ENCODE measurements around the gene METTL21A. TPM values are rescaled to one million over a fixed set of nuclear protein-coding genes. Genes with fewer than 3 reads are reported as not detected.

The METTL21A gene
- total RNA-seq, 2 donors from 2014 or later: 10.4 to 12.4 TPM

DNA sequence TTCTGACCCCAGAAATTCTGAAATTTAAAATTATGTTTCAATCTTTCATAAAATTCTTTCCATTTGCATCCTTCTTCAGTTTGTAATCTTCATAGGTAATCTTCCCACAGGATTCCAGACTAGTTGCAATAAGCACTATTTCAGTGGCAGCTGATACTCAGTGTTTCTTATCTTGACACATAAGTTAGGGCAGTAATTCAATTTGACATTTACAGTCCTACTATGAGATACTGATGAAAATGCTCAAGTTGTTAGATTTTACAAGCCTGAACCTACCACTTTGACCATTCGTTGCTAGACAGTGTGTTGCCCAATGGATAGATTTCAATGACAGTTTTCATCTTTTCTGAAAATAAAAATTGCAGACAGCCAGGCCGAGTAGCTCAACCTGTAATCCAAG, 10.4 kb downstream of the METTL21A start:
- no peaks in the 10 kb centered on the region for H3K27me3 Mint-ChIP-seq (ENCODE audit: low read depth)
- H3K27ac Mint-ChIP-seq: no peak overlapping the region
- DNase-seq (no peak), ATAC-seq (replicated peaks in 1 of 2) (no peak)
- peaks cover 7 to 20% of the 10 kb centered on the region in 2 donors for H3K36me3 Mint-ChIP-seq (ENCODE audit: insufficient read depth in 2 of 2)
- H3K9me3 Mint-ChIP-seq: no peaks in the 10 kb centered on the region
- H3K4me3 Mint-ChIP-seq: no peak overlapping the region
- H3K4me1 Mint-ChIP-seq (ENCODE audit: low read depth): peaks cover 14% of the 10 kb centered on the region

DNA sequence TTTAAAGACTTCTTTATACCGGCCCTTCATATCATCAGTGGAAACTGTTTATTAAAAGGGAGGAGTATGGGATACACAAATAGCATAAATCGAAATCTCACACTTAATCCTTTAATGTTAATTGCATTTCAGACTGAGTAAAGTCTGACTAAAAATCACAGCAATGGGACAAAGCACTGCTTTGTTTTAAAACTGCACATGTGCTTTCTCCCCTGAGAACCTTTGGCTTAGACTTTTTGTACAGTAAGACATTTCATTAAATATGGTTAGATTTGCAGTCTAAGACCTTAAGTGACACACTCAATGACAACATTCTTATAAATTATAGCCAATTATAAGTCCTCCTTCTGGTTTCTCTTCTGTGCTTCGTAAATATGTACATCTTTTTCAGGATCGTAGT, 12.5 kb downstream of the METTL21A start:
- Mint-ChIP-seq H3K4me1 (ENCODE audit: low read depth) (peaks cover 6% of the 10 kb centered on the region), H3K27me3 (ENCODE audit: low read depth) (no peaks in the 10 kb centered on the region), H3K36me3 (ENCODE audit: insufficient read depth in 2 of 2) (peaks cover 14 to 32% of the 10 kb centered on the region in 2 donors), H3K4me3 (no peak overlapping the region), H3K27ac (no peak overlapping the region), H3K9me3 (peaks cover 0 to 4% of the 10 kb centered on the region in 2 donors)
- ATAC-seq (replicated peaks in 1 of 2) (no peak), DNase-seq (no peak)

DNA sequence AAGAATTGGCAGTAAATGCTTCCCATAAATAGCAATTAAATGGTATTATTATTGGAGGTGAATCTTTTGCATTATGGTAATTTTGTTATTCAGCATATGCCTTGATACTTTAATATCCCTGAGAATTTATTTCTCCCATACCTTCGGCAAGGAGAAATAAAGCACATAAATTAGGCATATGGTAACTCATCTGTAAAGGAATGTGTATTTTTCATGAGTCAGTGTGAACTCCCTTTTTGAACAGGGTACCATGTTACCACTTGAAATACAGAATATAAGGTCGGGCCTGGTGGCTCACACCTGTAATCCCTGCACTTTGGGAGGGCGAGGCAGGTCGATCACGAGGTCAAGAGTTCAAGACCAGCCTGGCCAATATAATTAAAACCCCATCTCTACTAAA, 18.4 kb downstream of the METTL21A start:
- DNase-seq: no peak
- ATAC-seq (replicated peaks in 1 of 2): no peak
- Mint-ChIP-seq H3K4me1 (ENCODE audit: low read depth) (peaks cover 1% of the 10 kb centered on the region), H3K4me3 (no peak overlapping the region), H3K36me3 (ENCODE audit: insufficient read depth in 2 of 2) (peaks cover 7 to 20% of the 10 kb centered on the region in 2 donors), H3K27ac (no peak overlapping the region), H3K9me3 (peaks cover 0 to 4% of the 10 kb centered on the region in 2 donors), H3K27me3 (ENCODE audit: low read depth) (no peaks in the 10 kb centered on the region)

- ATAC-seq (replicated peaks in 1 of 2): no peak
- H3K4me3 Mint-ChIP-seq: no peak overlapping the region
Measured at GRCh38 chr2:207606399-207606798, 18.8 kb downstream of the METTL21A start.

GRCh38 chr2:207603486-207603885, 21.7 kb downstream of the METTL21A start:
- Mint-ChIP-seq H3K4me3 (no peak overlapping the region), H3K27me3 (ENCODE audit: low read depth) (no peaks in the 10 kb centered on the region), H3K4me1 (ENCODE audit: low read depth) (peaks cover 7% of the 10 kb centered on the region), H3K36me3 (ENCODE audit: insufficient read depth in 2 of 2) (peaks cover 5 to 12% of the 10 kb centered on the region in 2 donors), H3K27ac (peak overlapping the region; percentile 20), H3K9me3 (peaks cover 0 to 4% of the 10 kb centered on the region in 2 donors)
- DNase-seq (no peak), ATAC-seq (replicated peaks in 1 of 2) (no peak)

More at GRCh38 chr2:207606399-207606798, 18.8 kb downstream of the METTL21A start:
- peaks cover 6% of the 10 kb centered on the region for H3K4me1 Mint-ChIP-seq (ENCODE audit: low read depth)
- DNase-seq: no peak
- H3K9me3 Mint-ChIP-seq: peaks cover 0 to 4% of the 10 kb centered on the region in 2 donors
- H3K27me3 Mint-ChIP-seq (ENCODE audit: low read depth): no peaks in the 10 kb centered on the region
- peaks cover 7 to 20% of the 10 kb centered on the region in 2 donors for H3K36me3 Mint-ChIP-seq (ENCODE audit: insufficient read depth in 2 of 2)
- H3K27ac Mint-ChIP-seq: no peak overlapping the region

DNA sequence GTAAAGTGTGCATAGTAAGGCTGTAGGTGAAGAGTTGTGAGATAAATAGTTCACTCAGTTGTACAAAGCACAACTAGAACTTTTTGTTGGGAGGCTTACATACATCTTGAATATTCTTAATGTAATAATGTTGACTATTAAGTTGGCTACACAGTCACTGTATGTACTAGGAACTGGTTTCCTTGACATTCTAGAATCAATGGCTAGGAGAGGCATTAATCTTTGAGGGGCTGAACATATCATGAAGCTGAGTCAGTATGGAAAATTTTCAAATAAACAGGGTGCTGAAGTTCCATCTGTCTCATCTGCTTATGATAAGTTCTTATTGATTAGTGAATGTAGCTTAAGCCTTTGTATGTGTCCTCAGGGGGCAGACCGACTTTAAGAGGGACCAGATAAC, 23.4 kb downstream of the METTL21A start:
- H3K27me3 Mint-ChIP-seq (ENCODE audit: low read depth): no peaks in the 10 kb centered on the region
- no peak for DNase-seq
- H3K27ac Mint-ChIP-seq: peak overlapping the region; percentile 66
- H3K9me3 Mint-ChIP-seq: no peaks in the 10 kb centered on the region
- no peak for ATAC-seq (replicated peaks in 1 of 2)
- H3K4me1 Mint-ChIP-seq (ENCODE audit: low read depth): peaks cover 7% of the 10 kb centered on the region
- H3K4me3 Mint-ChIP-seq: no peak overlapping the region
- H3K36me3 Mint-ChIP-seq (ENCODE audit: insufficient read depth in 2 of 2): peaks cover 0 to 11% of the 10 kb centered on the region in 2 donors

DNA sequence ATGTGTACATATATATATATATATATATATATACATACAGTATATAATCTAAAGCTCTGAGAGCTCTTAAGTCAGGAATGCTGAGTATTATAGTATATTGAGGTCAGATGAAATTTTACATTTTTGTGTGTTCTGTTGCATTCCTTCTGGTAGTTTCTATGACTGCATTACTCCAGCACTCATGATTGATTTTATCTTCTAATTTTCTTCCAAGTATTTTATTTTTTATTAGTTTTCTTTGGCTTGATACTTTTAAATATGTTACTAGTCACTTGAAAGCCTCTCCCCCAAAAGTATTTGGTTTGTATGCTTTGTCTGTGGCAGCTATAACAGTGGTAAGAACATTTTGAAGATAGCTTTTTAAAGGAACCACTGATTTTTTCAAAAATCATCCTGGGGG, 25.0 kb downstream of the METTL21A start:
- no peaks in the 10 kb centered on the region for H3K9me3 Mint-ChIP-seq
- ATAC-seq (replicated peaks in 1 of 2): no peak
- H3K27me3 Mint-ChIP-seq (ENCODE audit: low read depth): no peaks in the 10 kb centered on the region
- H3K36me3 Mint-ChIP-seq (ENCODE audit: insufficient read depth in 2 of 2): peaks cover 2 to 16% of the 10 kb centered on the region in 2 donors
- DNase-seq: no peak
- H3K27ac Mint-ChIP-seq: no peak overlapping the region
- H3K4me3 Mint-ChIP-seq: no peak overlapping the region
- peaks cover 12% of the 10 kb centered on the region for H3K4me1 Mint-ChIP-seq (ENCODE audit: low read depth)

- Mint-ChIP-seq H3K36me3 (ENCODE audit: insufficient read depth in 2 of 2) (peaks cover 4 to 14% of the 10 kb centered on the region in 2 donors), H3K4me1 (ENCODE audit: low read depth) (peaks cover 13% of the 10 kb centered on the region), H3K9me3 (no peaks in the 10 kb centered on the region), H3K27ac (peak overlapping the region; percentile 63), H3K27me3 (ENCODE audit: low read depth) (no peaks in the 10 kb centered on the region), H3K4me3 (no peak overlapping the region)
- ATAC-seq (replicated peaks in 1 of 2) (no peak), DNase-seq (no peak)
Measured at GRCh38 chr2:207599636-207600035, 25.6 kb downstream of the METTL21A start.

DNA sequence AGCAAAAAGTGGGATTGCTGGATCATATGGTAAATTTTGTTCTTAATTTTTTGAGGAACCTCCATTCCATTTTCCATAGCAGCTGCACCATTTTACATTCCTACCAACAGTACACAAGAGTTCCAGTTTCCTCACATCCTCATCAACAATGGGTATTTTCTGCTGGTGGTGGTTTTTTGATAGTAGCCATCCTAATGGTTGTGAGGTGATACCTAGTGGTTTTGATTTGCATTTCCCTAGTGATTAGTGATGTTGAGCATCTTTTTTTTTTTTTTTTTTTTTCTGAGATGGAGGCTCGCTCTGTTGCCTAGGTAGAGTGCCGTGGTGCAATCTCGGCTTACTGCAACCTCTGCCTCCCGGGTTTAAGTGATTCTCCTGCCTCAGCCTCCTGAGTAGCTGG, 30.5 kb downstream of the METTL21A start:
- Mint-ChIP-seq H3K36me3 (ENCODE audit: insufficient read depth in 2 of 2) (peaks cover 15 to 47% of the 10 kb centered on the region in 2 donors), H3K27ac (no peak overlapping the region), H3K4me1 (ENCODE audit: low read depth) (peaks cover 11% of the 10 kb centered on the region)

GRCh38 chr2:207594264-207594663, 30.9 kb downstream of the METTL21A start:
- H3K27me3 Mint-ChIP-seq (ENCODE audit: low read depth): no peaks in the 10 kb centered on the region
- ATAC-seq (replicated peaks in 1 of 2) (no peak), DNase-seq (no peak)
- peaks cover 19 to 51% of the 10 kb centered on the region in 2 donors for H3K36me3 Mint-ChIP-seq (ENCODE audit: insufficient read depth in 2 of 2)
- H3K27ac Mint-ChIP-seq: peak overlapping the region; percentile 79
- no peak overlapping the region for H3K4me3 Mint-ChIP-seq
- H3K4me1 Mint-ChIP-seq (ENCODE audit: low read depth): peaks cover 11% of the 10 kb centered on the region
- H3K9me3 Mint-ChIP-seq: peaks cover 2 to 4% of the 10 kb centered on the region in 2 donors

More for the DNA sequence above, 30.5 kb downstream of the METTL21A start:
- H3K27me3 Mint-ChIP-seq (ENCODE audit: low read depth): no peaks in the 10 kb centered on the region
- ATAC-seq (replicated peaks in 1 of 2) (no peak), DNase-seq (no peak)
- no peak overlapping the region for H3K4me3 Mint-ChIP-seq
- H3K9me3 Mint-ChIP-seq: peaks cover 2% of the 10 kb centered on the region in 2 donors

GRCh38 chr2:207593277-207593676, 31.9 kb downstream of the METTL21A start:
- DNase-seq (no peak), ATAC-seq (replicated peaks in 1 of 2) (no peak)
- no peaks in the 10 kb centered on the region for H3K27me3 Mint-ChIP-seq (ENCODE audit: low read depth)
- H3K36me3 Mint-ChIP-seq (ENCODE audit: insufficient read depth in 2 of 2): peaks cover 21 to 60% of the 10 kb centered on the region in 2 donors
- peaks cover 2 to 4% of the 10 kb centered on the region in 2 donors for H3K9me3 Mint-ChIP-seq
- H3K4me3 Mint-ChIP-seq: no peak overlapping the region
- peaks cover 15% of the 10 kb centered on the region for H3K4me1 Mint-ChIP-seq (ENCODE audit: low read depth)
- H3K27ac Mint-ChIP-seq: peak overlapping the region; percentile 0

DNA sequence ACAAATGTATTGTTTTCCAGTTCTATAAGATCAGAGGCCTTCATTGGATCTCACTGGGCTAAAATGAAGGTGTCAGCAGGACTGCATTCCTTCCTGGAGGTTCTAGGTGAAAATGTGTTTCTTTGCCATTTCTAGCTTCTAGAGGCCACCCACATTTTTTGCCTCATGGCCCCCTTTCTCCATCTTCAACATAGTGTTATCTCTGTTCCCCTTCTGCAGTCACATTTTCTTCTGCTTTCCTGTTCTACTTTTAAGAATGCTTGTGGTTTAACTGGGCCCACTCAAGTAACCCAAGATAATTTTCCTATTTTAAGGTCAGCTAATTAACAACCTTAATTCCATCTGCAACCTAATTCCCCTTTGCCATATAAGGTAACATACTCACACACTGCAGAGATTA, 36.1 kb downstream of the METTL21A start:
- H3K4me1 Mint-ChIP-seq (ENCODE audit: low read depth): peaks cover 10% of the 10 kb centered on the region
- peaks cover 37 to 69% of the 10 kb centered on the region in 2 donors for H3K36me3 Mint-ChIP-seq (ENCODE audit: insufficient read depth in 2 of 2)
- no peak overlapping the region for H3K27ac Mint-ChIP-seq
- no peak for DNase-seq
- ATAC-seq (replicated peaks in 1 of 2): no peak
- peaks cover 2 to 4% of the 10 kb centered on the region in 2 donors for H3K9me3 Mint-ChIP-seq
- no peaks in the 10 kb centered on the region for H3K27me3 Mint-ChIP-seq (ENCODE audit: low read depth)
- no peak overlapping the region for H3K4me3 Mint-ChIP-seq

- H3K27ac Mint-ChIP-seq: peak overlapping the region; percentile 17
- ATAC-seq (replicated peaks in 1 of 2) (no peak), DNase-seq (no peak)
- peaks cover 10% of the 10 kb centered on the region for H3K4me1 Mint-ChIP-seq (ENCODE audit: low read depth)
- peaks cover 30 to 69% of the 10 kb centered on the region in 2 donors for H3K36me3 Mint-ChIP-seq (ENCODE audit: insufficient read depth in 2 of 2)
- no peak overlapping the region for H3K4me3 Mint-ChIP-seq
- no peaks in the 10 kb centered on the region for H3K27me3 Mint-ChIP-seq (ENCODE audit: low read depth)
- H3K9me3 Mint-ChIP-seq: peaks cover under 1 to 4% of the 10 kb centered on the region in 2 donors
Measured at GRCh38 chr2:207587305-207587704, 37.9 kb downstream of the METTL21A start.

DNA sequence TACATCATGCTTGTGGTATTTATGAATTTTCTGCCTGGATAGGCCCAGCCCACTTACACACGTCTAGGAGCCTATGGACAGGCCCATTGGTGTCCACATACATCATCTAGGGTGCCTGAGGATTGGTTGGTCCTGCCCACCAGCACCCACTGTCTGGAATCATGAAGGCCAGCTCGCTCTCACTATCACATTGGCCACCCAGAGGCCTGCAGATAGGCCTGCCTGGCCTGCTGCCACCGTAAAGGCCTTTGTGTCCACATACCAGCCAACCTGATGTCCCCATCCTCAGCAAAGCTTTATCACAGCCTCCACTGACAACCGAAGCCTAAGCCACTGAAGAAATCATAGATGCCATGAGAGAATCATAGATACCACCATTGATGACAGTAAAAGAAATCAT, 40.2 kb downstream of the METTL21A start:
- no peak for ATAC-seq (replicated peaks in 1 of 2)
- Mint-ChIP-seq H3K27me3 (ENCODE audit: low read depth) (no peaks in the 10 kb centered on the region), H3K9me3 (peaks cover 0 to 2% of the 10 kb centered on the region in 2 donors), H3K36me3 (ENCODE audit: insufficient read depth in 2 of 2) (peaks cover 33 to 63% of the 10 kb centered on the region in 2 donors), H3K27ac (peak overlapping the region; percentile 59), H3K4me1 (ENCODE audit: low read depth) (peaks cover 10% of the 10 kb centered on the region), H3K4me3 (no peak overlapping the region)
- no peak for DNase-seq

Measured in activated T-cell treated with anti-CD3 and anti-CD28 coated beads, Interleukin-2, amount 50 U/mL, for 72 hours (primary cell).